HG02623 (cell line): ENCODE data around the gene OR4C5.
"Not testable (repeated sequence)": the region's sequence is repeated elsewhere in the genome, so short reads cannot be mapped to it uniquely, and the experiment has no call there.

Experiments used
- ATAC-seq: cut with Tn5 transposase; IDR thresholded peaks from one replicate; pipeline ENCODE4 v1.9.1; 2021; ENCODE audit warnings: moderate library complexity; ENCODE audit not compliant: unreplicated experiment

OR4C5 gene

GRCh38 chr11:48366365-48366764 is at the start of gene OR4C5:
TSS of gene OR4C5 (minus strand) at chr11:48366465. CDS start at chr11:48366465, 0 bp downstream.
- ATAC-seq = no peak

- no peak for ATAC-seq
Measured at GRCh38 chr11:48384670-48385069, 18.4 kb upstream of the OR4C5 start.

- not testable (repeated sequence) for ATAC-seq
Measured at GRCh38 chr11:48384151-48384550, 17.9 kb upstream of the OR4C5 start.

GRCh38 chr11:48361289-48361688 is 5.0 kb downstream of the OR4C5 start:
- not testable (repeated sequence) for ATAC-seq

- no peak for ATAC-seq
Measured at GRCh38 chr11:48354677-48355076, 11.6 kb downstream of the OR4C5 start.

GRCh38 chr11:48354013-48354412 is 12.3 kb downstream of the OR4C5 start:
- ATAC-seq = no peak

- not testable (repeated sequence) for ATAC-seq
Measured at GRCh38 chr11:48346286-48346685, 20.0 kb downstream of the OR4C5 start.

GRCh38 chr11:48342505-48342904 is 23.8 kb downstream of the OR4C5 start:
- ATAC-seq = not testable (repeated sequence)

GRCh38 chr11:48341466-48341865 is 24.8 kb downstream of the OR4C5 start:
- ATAC-seq = no peak

GRCh38 chr11:48324620-48325019 is 41.6 kb downstream of the OR4C5 start, which contains the start of gene OR4C3:
TSS of gene OR4C3 (plus strand) at chr11:48324920. CDS start at chr11:48325022, 102 bp downstream.
- ATAC-seq = not testable (repeated sequence)

- not testable (repeated sequence) for ATAC-seq
Measured at GRCh38 chr11:48319813-48320212, 46.5 kb downstream of the OR4C5 start.
